IPS-18c (cell line): ENCODE measurements around the gene POU1F1.
"Not testable (repeated sequence)": the region's sequence is repeated elsewhere in the genome, so short reads cannot be mapped to it uniquely, and the experiment has no call there.

Experiments used
- H3K4me3 ChIP-seq: 2 replicates; pipeline ENCODE4 v1.7.0; 2013; ENCODE audit warnings: low read depth, mild to moderate bottlenecking, low read length, moderate library complexity; ENCODE audit not compliant: insufficient read depth
- H3K9me3 ChIP-seq: one replicate; pipeline ENCODE4 v1.6.1; 2013; ENCODE audit warnings: mild to moderate bottlenecking, low read length, moderate library complexity; ENCODE audit not compliant: control insufficient read depth, insufficient read depth

POU1F1 gene

GRCh38 chr3:87276484-87276883, at the start of gene POU1F1:
POU1F1 (minus strand) TSS chr3:87276584; CDS start chr3:87276462, 122 bp downstream.
- Histone ChIP-seq H3K9me3 (no peaks in the 10 kb centered on the region), H3K4me3 (no peak within 1 kb of the TSS)

GRCh38 chr3:87324609-87325008, 48.2 kb upstream of the POU1F1 start:
- peaks cover 2% of the 10 kb centered on the region for H3K9me3 ChIP-seq

GRCh38 chr3:87320756-87321626, 44.6 kb upstream of the POU1F1 start:
- Histone ChIP-seq H3K9me3 (peaks cover 2% of the 10 kb centered on the region), H3K4me3 (no peak overlapping the region)

More at GRCh38 chr3:87324609-87325008, 48.2 kb upstream of the POU1F1 start:
- H3K4me3 ChIP-seq: no peak overlapping the region

- H3K9me3 ChIP-seq: peaks cover 2% of the 10 kb centered on the region
Measured at GRCh38 chr3:87318617-87319021, 42.2 kb upstream of the POU1F1 start.

GRCh38 chr3:87317779-87318178, 41.4 kb upstream of the POU1F1 start:
- H3K4me3 ChIP-seq: no peak overlapping the region
- H3K9me3 ChIP-seq: peaks cover 2% of the 10 kb centered on the region

More at GRCh38 chr3:87318617-87319021, 42.2 kb upstream of the POU1F1 start:
- no peak overlapping the region for H3K4me3 ChIP-seq

GRCh38 chr3:87313641-87314040, 37.3 kb upstream of the POU1F1 start:
- no peak overlapping the region for H3K4me3 ChIP-seq
- H3K9me3 ChIP-seq: no peaks in the 10 kb centered on the region

GRCh38 chr3:87311309-87311708, 34.9 kb upstream of the POU1F1 start:
- H3K4me3 ChIP-seq: no peak overlapping the region
- no peaks in the 10 kb centered on the region for H3K9me3 ChIP-seq

- H3K9me3 ChIP-seq: no peaks in the 10 kb centered on the region
- H3K4me3 ChIP-seq: no peak overlapping the region
Measured at GRCh38 chr3:87309601-87310000, 33.2 kb upstream of the POU1F1 start.

- Histone ChIP-seq H3K9me3 (no peaks in the 10 kb centered on the region), H3K4me3 (no peak overlapping the region)
Measured at GRCh38 chr3:87307805-87308204, 31.4 kb upstream of the POU1F1 start.

- Histone ChIP-seq H3K4me3 (no peak overlapping the region), H3K9me3 (no peaks in the 10 kb centered on the region)
Measured at GRCh38 chr3:87305517-87305916, 29.1 kb upstream of the POU1F1 start.

GRCh38 chr3:87305031-87305430, 28.6 kb upstream of the POU1F1 start:
- not testable (repeated sequence) for H3K9me3 ChIP-seq, H3K4me3 ChIP-seq

- Histone ChIP-seq H3K9me3 (no peaks in the 10 kb centered on the region), H3K4me3 (no peak overlapping the region)
Measured at GRCh38 chr3:87298111-87298718, 21.8 kb upstream of the POU1F1 start.

- Histone ChIP-seq H3K9me3 (no peaks in the 10 kb centered on the region), H3K4me3 (no peak overlapping the region)
Measured at GRCh38 chr3:87288446-87288845, 12.1 kb upstream of the POU1F1 start.

- H3K9me3 ChIP-seq: no peaks in the 10 kb centered on the region
- no peak overlapping the region for H3K4me3 ChIP-seq
Measured at GRCh38 chr3:87287011-87287410, 10.6 kb upstream of the POU1F1 start.

GRCh38 chr3:87272718-87273341, 3.6 kb downstream of the POU1F1 start:
- no peak overlapping the region for H3K4me3 ChIP-seq
- H3K9me3 ChIP-seq: no peaks in the 10 kb centered on the region

GRCh38 chr3:87270908-87271700, 5.3 kb downstream of the POU1F1 start:
- H3K4me3 ChIP-seq: no peak overlapping the region
- no peaks in the 10 kb centered on the region for H3K9me3 ChIP-seq

GRCh38 chr3:87269723-87270122, 6.7 kb downstream of the POU1F1 start:
- Histone ChIP-seq H3K9me3 (no peaks in the 10 kb centered on the region), H3K4me3 (no peak overlapping the region)
